CD4-positive, alpha-beta T cell (primary cell): ENCODE results near the gene RPAP3. TPM values are rescaled to one million over a fixed set of nuclear protein-coding genes. Genes with fewer than 3 reads are reported as not detected.

ENCODE experiments used
- ATAC-seq: fragments of 200-7000 bp; cut with Tn5 transposase; one replicate; pipeline ENCODE4 v1.10.0; 2022; ENCODE audit warnings: mild to moderate bottlenecking; ENCODE audit not compliant: poor library complexity
- CTCF ChIA-PET: fragments of 350-600 bp; sonication (Branson Sonifier 250); formaldehyde crosslinking; loops from one replicate; lab custom pipeline; 2021; ENCODE audit warnings: antibody characterized with exemption, inconsistent platforms; lab: Charles Lee
- POLR2A ChIA-PET: fragments of 350-600 bp; sonication (Branson Sonifier 250); formaldehyde crosslinking; loops from one replicate; lab custom pipeline; 2021; ENCODE audit warnings: antibody characterized with exemption, inconsistent platforms; lab: Charles Lee
- DNase-seq, 14 experiments: peaks; one replicate each; pipeline ENCODE4 v3.0.0-alpha.2; 2013 to 2020; ENCODE audit warnings: mixed read lengths in 2 of 14
- H3K27ac ChIP-seq, 2 donors: one replicate each; pipeline versions ENCODE4 v1.5.1 to v1.7.0; 2013; ENCODE audit warnings: low read length in 2 of 2, low read depth in 1 of 2, mild to moderate bottlenecking in 1 of 2
- H3K27me3 ChIP-seq, 2 experiments: 1 replicate in 1 of 2; 2 replicates in 1 of 2; pipeline versions ENCODE4 v1.6.1 to v1.7.0; 2013; ENCODE audit warnings: low read length in 2 of 2, control low read depth in 1 of 2, mild to moderate bottlenecking in 1 of 2, moderate library complexity in 1 of 2; ENCODE audit not compliant: insufficient read depth in 2 of 2, control insufficient read depth in 1 of 2
- H3K36me3 ChIP-seq: one replicate; pipeline ENCODE4 v1.6.1; 2013; ENCODE audit warnings: low read length, control low read depth; ENCODE audit not compliant: insufficient read depth
- H3K4me1 ChIP-seq: one replicate; pipeline ENCODE4 v1.6.1; 2013; ENCODE audit warnings: low read length, control low read depth; ENCODE audit not compliant: insufficient read depth
- H3K4me3 ChIP-seq: one replicate; pipeline ENCODE4 v1.5.1; 2013; ENCODE audit warnings: mild to moderate bottlenecking, low read length, moderate library complexity
- H3K9me3 ChIP-seq, 2 experiments: 1 replicate in 1 of 2; 2 replicates in 1 of 2; pipeline versions ENCODE4 v1.6.1 to v1.7.0; 2013; ENCODE audit warnings: low read length in 2 of 2, mild to moderate bottlenecking in 2 of 2, control low read depth in 1 of 2, moderate library complexity in 1 of 2; ENCODE audit not compliant: control insufficient read depth in 1 of 2, insufficient read depth in 1 of 2
- H3K27ac Mint-ChIP-seq: one replicate; pipeline ENCODE4 v1.8.0; 2020; ENCODE audit warnings: mixed read lengths
- H3K27me3 Mint-ChIP-seq: one replicate; pipeline ENCODE4 v1.8.0; 2021; ENCODE audit warnings: mixed read lengths
- H3K36me3 Mint-ChIP-seq: one replicate; pipeline ENCODE4 v1.8.0; 2021; ENCODE audit warnings: low read depth, mixed read lengths
- H3K4me1 Mint-ChIP-seq: one replicate; pipeline ENCODE4 v1.8.0; 2021; ENCODE audit warnings: low read depth, mixed read lengths
- H3K4me3 Mint-ChIP-seq: one replicate; pipeline ENCODE4 v1.8.0; 2020; ENCODE audit warnings: mild to moderate bottlenecking, mixed read lengths
- H3K9me3 Mint-ChIP-seq: one replicate; pipeline ENCODE4 v1.8.0; 2020; ENCODE audit warnings: mixed read lengths
- CTCF ChIP-seq: fragments of 200-600 bp; IDR thresholded peaks from one replicate; pipeline ENCODE4 v1.8.0; 2022; ENCODE audit warnings: antibody characterized with exemption, mild to moderate bottlenecking
- intact Hi-C, 2 experiments: fragments of 100-400 bp; cut with DNase I in 1 of 2; cut with micrococcal nuclease in 1 of 2; formaldehyde crosslinking; loops; one replicate each; pipeline versions ENCODE4 v1.15.1 to v1.9.0; 2023 to 2025; cut with DNase I, micrococcal nuclease
- total RNA-seq, 174 experiments: library from RNA in 2 of 174; stranded (reverse) in 2 of 174; gene quantifications; one replicate each; pipeline ENCODE4 v1.2.3 and lab custom pipeline; 2021 to 2026

The RPAP3 gene
- total RNA-seq, 2 experiments from 2014 or later, result 24.6 to 26.4 TPM

- H3K9me3 Mint-ChIP-seq, result no peaks in the 10 kb centered on the region
Measured at GRCh38 chr12:47747126-47747525, 41.3 kb upstream of the RPAP3 start.

GRCh38 chr12:47746523-47746922, 40.7 kb upstream of the RPAP3 start:
- ATAC-seq (no peak), DNase-seq (no peak)
- POLR2A ChIA-PET, result no interaction called here
- Histone ChIP-seq H3K36me3 (no peaks in the 10 kb centered on the region), H3K4me3 (no peak overlapping the region), H3K27ac (no peak overlapping the region), H3K4me1 (peaks cover 17% of the 10 kb centered on the region), H3K27me3 (no peaks in the 10 kb centered on the region), H3K9me3 (no peaks in the 10 kb centered on the region)
- H3K9me3 Mint-ChIP-seq, result no peaks in the 10 kb centered on the region
- intact Hi-C loops, result no loop called here
- H3K4me1 Mint-ChIP-seq, result peaks cover 17% of the 10 kb centered on the region
- CTCF ChIA-PET, result interaction anchor here (0.5 kb wide), 1 partner anchor 799 kb away, joined by 4 read pairs; no protein-coding TSS in a partner anchor
- no peaks in the 10 kb centered on the region for H3K36me3 Mint-ChIP-seq
- no peaks in the 10 kb centered on the region for H3K27me3 Mint-ChIP-seq
- no peak for TF ChIP-seq CTCF
- no peak overlapping the region for H3K27ac Mint-ChIP-seq
- no peak overlapping the region for H3K4me3 Mint-ChIP-seq

More at GRCh38 chr12:47747126-47747525, 41.3 kb upstream of the RPAP3 start:
- intact Hi-C loops, result no loop called here
- no peak overlapping the region for H3K4me3 ChIP-seq
- H3K36me3 ChIP-seq, result no peaks in the 10 kb centered on the region
- TF ChIP-seq CTCF, result no peak
- Mint-ChIP-seq H3K4me1 (peaks cover 11% of the 10 kb centered on the region), H3K36me3 (no peaks in the 10 kb centered on the region), H3K27me3 (no peaks in the 10 kb centered on the region), H3K27ac (no peak overlapping the region), H3K4me3 (no peak overlapping the region)
- H3K4me1 ChIP-seq, result peaks cover 11% of the 10 kb centered on the region
- H3K27ac ChIP-seq, result no peak overlapping the region
- H3K27me3 ChIP-seq, result no peaks in the 10 kb centered on the region
- no peaks in the 10 kb centered on the region for H3K9me3 ChIP-seq
- ATAC-seq (no peak), DNase-seq (no peak)
- CTCF ChIA-PET, result interaction anchor here (0.5 kb wide), 1 partner anchor 798 kb away, joined by 4 read pairs; no protein-coding TSS in a partner anchor
- POLR2A ChIA-PET, result interaction anchor here (1.8 kb wide), 1 partner anchor 20 kb away, joined by 4 read pairs; no protein-coding TSS in a partner anchor

GRCh38 chr12:47746073-47746472, 40.2 kb upstream of the RPAP3 start:
- no peak for TF ChIP-seq CTCF
- no peaks in the 10 kb centered on the region for H3K36me3 Mint-ChIP-seq
- H3K27ac Mint-ChIP-seq, result no peak overlapping the region
- intact Hi-C loops, result no loop called here
- Histone ChIP-seq H3K36me3 (no peaks in the 10 kb centered on the region), H3K4me3 (no peak overlapping the region), H3K27ac (no peak overlapping the region), H3K27me3 (no peaks in the 10 kb centered on the region), H3K9me3 (no peaks in the 10 kb centered on the region), H3K4me1 (peaks cover 22% of the 10 kb centered on the region)
- ATAC-seq, result no peak
- CTCF ChIA-PET, result no interaction called here
- no peaks in the 10 kb centered on the region for H3K9me3 Mint-ChIP-seq
- H3K27me3 Mint-ChIP-seq, result no peaks in the 10 kb centered on the region
- POLR2A ChIA-PET, result no interaction called here
- peaks cover 22% of the 10 kb centered on the region for H3K4me1 Mint-ChIP-seq
- no peak for DNase-seq
- H3K4me3 Mint-ChIP-seq, result no peak overlapping the region
